GM21723 (cell line): ENCODE results near the gene RGS14.
"Not testable (repeated sequence)": the region's sequence is repeated elsewhere in the genome, so short reads cannot be mapped to it uniquely, and the experiment has no call there.

Source experiments
- ATAC-seq: cut with Tn5 transposase; IDR thresholded peaks from one replicate; pipeline ENCODE4 v1.9.1; 2021; ENCODE audit warnings: mild to moderate bottlenecking, moderate library complexity; ENCODE audit not compliant: unreplicated experiment

The RGS14 gene

GRCh38 chr5:177375516-177375915 is 17.8 kb downstream of the RGS14 start:
- not testable (repeated sequence) for ATAC-seq

GRCh38 chr5:177376107-177376506 is 18.4 kb downstream of the RGS14 start:
- ATAC-seq = no peak

GRCh38 chr5:177377851-177378776 is 20.4 kb downstream of the RGS14 start:
- ATAC-seq = no peak

GRCh38 chr5:177378884-177379883 is 21.5 kb downstream of the RGS14 start:
- ATAC-seq = no peak

- ATAC-seq = no peak
Measured at GRCh38 chr5:177380805-177381126, 23.0 kb downstream of the RGS14 start.

- no peak for ATAC-seq
Measured at GRCh38 chr5:177382423-177383029, 24.8 kb downstream of the RGS14 start.

- ATAC-seq = no peak
Measured at GRCh38 chr5:177383181-177383580, 25.5 kb downstream of the RGS14 start.

- ATAC-seq = no peak
Measured at GRCh38 chr5:177384134-177384533, 26.4 kb downstream of the RGS14 start, which contains the start of gene SLC34A1. Gene SLC34A1, plus strand, starts transcription at chr5:177384434. Its CDS starts 1,308 bp downstream, at chr5:177385742.

GRCh38 chr5:177385720-177386119 is 28.0 kb downstream of the RGS14 start:
- ATAC-seq = no peak

GRCh38 chr5:177386542-177386941 is 28.8 kb downstream of the RGS14 start:
- ATAC-seq = no peak

GRCh38 chr5:177387405-177387804 is 29.7 kb downstream of the RGS14 start:
- no peak for ATAC-seq

GRCh38 chr5:177388521-177389052 is 30.9 kb downstream of the RGS14 start:
- ATAC-seq = no peak

GRCh38 chr5:177389241-177390169 is 31.8 kb downstream of the RGS14 start:
- ATAC-seq = no peak

- no peak for ATAC-seq
Measured at GRCh38 chr5:177390363-177391300, 32.9 kb downstream of the RGS14 start.

- no peak for ATAC-seq
Measured at GRCh38 chr5:177392765-177393164, 35.0 kb downstream of the RGS14 start.

GRCh38 chr5:177393206-177393765 is 35.6 kb downstream of the RGS14 start:
- no peak for ATAC-seq

- no peak for ATAC-seq
Measured at GRCh38 chr5:177393990-177394389, 36.3 kb downstream of the RGS14 start.

- no peak for ATAC-seq
Measured at GRCh38 chr5:177396078-177396477, 38.4 kb downstream of the RGS14 start.
